Spleen (tissue), 11 donors: ENCODE measurements around the gene TNP2. TPM values are rescaled to one million over a fixed set of nuclear protein-coding genes. Genes with fewer than 3 reads are reported as not detected.
A peak's percentile ranks its signal among the peaks of the same experiment; 100 is the strongest.

Source experiments
- DNase-seq: peaks from one replicate; pipeline ENCODE4 v3.0.0-alpha.2; 2020
- H3K27ac ChIP-seq, 8 donors: fragments of 200-600 bp; sonication (generic) in 7 of 8; 1 replicate in 4 of 8; 2 replicates in 4 of 8; pipeline versions ENCODE4 v1.5.0 to v1.8.0; 2016 to 2021; ENCODE audit warnings: inconsistent platforms in 4 of 8, mild to moderate bottlenecking in 4 of 8, moderate library complexity in 1 of 8
- H3K27me3 ChIP-seq, 7 donors: fragments of 200-600 bp; sonication (generic) in 6 of 7; replicated peaks in 1 of 7; 1 replicate in 4 of 7; 2 replicates in 3 of 7; pipeline versions ENCODE4 v1.5.0 to v1.8.0; 2016 to 2021; ENCODE audit warnings: inconsistent platforms in 3 of 7, mild to moderate bottlenecking in 1 of 7
- H3K36me3 ChIP-seq, 6 donors: fragments of 200-600 bp; sonication (generic) in 5 of 6; 1 replicate in 4 of 6; 2 replicates in 2 of 6; pipeline versions ENCODE4 v1.5.0 to v1.8.0; 2016 to 2021; ENCODE audit warnings: inconsistent platforms in 2 of 6
- H3K4me1 ChIP-seq, 6 donors: fragments of 200-600 bp; sonication (generic) in 5 of 6; 1 replicate in 3 of 6; 2 replicates in 3 of 6; pipeline versions ENCODE4 v1.5.0 to v1.8.0; 2016 to 2021; ENCODE audit warnings: inconsistent platforms in 3 of 6
- H3K4me3 ChIP-seq, 8 donors: fragments of 200-600 bp; sonication (generic) in 7 of 8; 1 replicate in 4 of 8; 2 replicates in 4 of 8; pipeline versions ENCODE4 v1.5.0 to v1.8.0; 2016 to 2021; ENCODE audit warnings: inconsistent platforms in 4 of 8, mild to moderate bottlenecking in 4 of 8, moderate library complexity in 2 of 8
- H3K9me3 ChIP-seq, 8 donors: fragments of 200-600 bp; sonication (generic) in 7 of 8; 1 replicate in 4 of 8; 2 replicates in 4 of 8; pipeline versions ENCODE4 v1.5.0 to v1.8.0; 2016 to 2021; ENCODE audit warnings: inconsistent platforms in 4 of 8
- POLR2A ChIP-seq, 3 donors: fragments of 450-650 bp; IDR thresholded peaks; one replicate each; pipeline ENCODE4 v1.5.1; 2017; ENCODE audit warnings: antibody characterized with exemption in 3 of 3, mild to moderate bottlenecking in 1 of 3
- POLR2AphosphoS5 ChIP-seq, 3 donors: sonication (generic); formaldehyde crosslinking; IDR thresholded peaks; one replicate each; pipeline ENCODE4 v1.5.1; 2017; ENCODE audit warnings: antibody characterized with exemption in 3 of 3
- WGBS, 5 donors: extraction: QIAGEN DNeasy Blood & Tissue Kit in 3 of 5; methylation state at CpG; one replicate each; pipeline versions ENCODE4 v1.1.5 to v1.1.7; 2013 to 2018; 5-methylcytosine and 5-hydroxymethylcytosine counted together
- intact Hi-C: fragments of 100-400 bp; cut with DNase I; formaldehyde crosslinking; loops from one replicate; pipeline ENCODE4 v1.15.0; 2023; ENCODE audit warnings: low total_unique reads
- polyA plus RNA-seq, 3 donors: library from polyadenylated mRNA; stranded (reverse); fragments of 200-250 nt; gene quantifications; one replicate each; pipeline ENCODE4 v1.2.1, GENCODE V29; 2013
- total RNA-seq, 7 donors: library from RNA; depleted of rRNA in 3 of 7; stranded (reverse); fragments of >200 nt in 3 of 7; fragmentation: NEBNext Ultra II Directional in 4 of 7; extraction: Animal tissue kit (Norgen Biotek cat#: 25700) in 4 of 7; gene quantifications; one replicate each; pipeline versions ENCODE4 v1.1.0 to v1.2.1, GENCODE V29; 2016 to 2021
- TF ChIP-seq, protein P1 (sequence below), 11 experiments: fragments of 200-600 bp in 7 of 11; fragments of 450-650 bp in 4 of 11; sonication (generic) in 4 of 11; IDR thresholded peaks in 8 of 11; conservative IDR thresholded peaks in 3 of 11; 1 replicate in 7 of 11; 2 replicates in 4 of 11; pipeline versions ENCODE4 v1.4.0 to v1.8.0; 2016 to 2021; ENCODE audit warnings: antibody characterized with exemption in 11 of 11, inconsistent platforms in 4 of 11, mild to moderate bottlenecking in 1 of 11
- donor health status: healthy with polysubstance abuse.
- donor health status: DM: no; HTN: no; CAD: no; lungs with moderate emphysema.
- donor health status: DM: no; HTN: no; CAD: no.
- donor health status: Bipolar disorder and iron deficiency.
- donor health status: healthy.
- donor health status: DM: no; HTN: no; CAD: no.
- donor health status: DM: yes; HTN: yes; CAD: no.

Gene TNP2
- total and polyA plus RNA-seq, 10 donors = not detected

DNA sequence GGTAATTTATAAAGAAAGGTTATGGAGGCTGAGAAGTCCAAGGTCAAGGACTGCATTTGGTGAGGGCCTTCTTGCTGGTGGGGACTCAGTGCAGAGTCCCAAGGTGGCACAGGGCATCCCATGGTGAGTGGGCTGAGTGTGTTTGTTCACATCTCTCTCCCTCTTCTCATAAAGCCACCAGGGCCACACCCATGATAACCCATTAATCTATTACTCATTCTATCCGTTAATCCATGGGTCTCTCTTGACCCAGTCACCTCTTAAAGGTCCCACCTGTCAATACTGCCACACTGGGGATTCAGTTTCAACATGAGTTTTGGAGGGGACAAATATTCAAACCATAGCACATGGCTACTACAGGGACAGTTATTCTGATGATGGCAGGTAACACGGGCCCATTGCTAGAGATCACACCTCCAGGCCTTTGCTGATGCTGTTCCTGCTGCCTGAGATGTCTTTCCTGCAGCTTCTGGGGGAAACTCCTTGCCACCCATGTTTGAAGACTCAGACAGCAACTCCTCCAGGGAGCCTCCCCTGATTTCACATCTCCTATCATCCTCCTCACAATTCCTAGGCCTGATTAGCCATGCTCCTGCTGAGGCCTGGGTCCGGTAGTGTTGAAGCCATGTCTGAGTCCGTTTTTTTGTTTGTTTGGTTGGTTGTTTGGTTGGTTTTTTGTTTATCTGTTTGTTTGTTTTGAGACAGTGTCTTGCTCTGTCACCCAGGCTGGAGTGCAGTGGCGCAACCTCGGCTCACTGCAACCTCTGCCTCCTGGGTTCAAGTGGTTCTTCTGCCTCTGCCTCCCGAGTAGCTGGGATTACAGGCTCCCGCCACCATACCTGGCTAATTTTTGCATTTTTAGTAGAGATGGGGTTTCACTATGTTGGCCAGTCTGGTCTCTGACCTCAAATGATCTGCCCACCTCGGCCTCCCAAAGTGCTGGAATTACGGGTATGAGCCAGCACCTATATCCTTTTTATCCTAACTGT lies 29.2 kb downstream of the TNP2 start:
- H3K27ac ChIP-seq = peak overlapping the region in 2 of 8 donors; percentile 9 to 41
- no peaks in the 10 kb centered on the region for H3K27me3 ChIP-seq
- 82 to 88% (median 83%) methylated on average over 10 of the region's 10 CpGs for WGBS, 5 donors
- TF ChIP-seq, protein P1, sequence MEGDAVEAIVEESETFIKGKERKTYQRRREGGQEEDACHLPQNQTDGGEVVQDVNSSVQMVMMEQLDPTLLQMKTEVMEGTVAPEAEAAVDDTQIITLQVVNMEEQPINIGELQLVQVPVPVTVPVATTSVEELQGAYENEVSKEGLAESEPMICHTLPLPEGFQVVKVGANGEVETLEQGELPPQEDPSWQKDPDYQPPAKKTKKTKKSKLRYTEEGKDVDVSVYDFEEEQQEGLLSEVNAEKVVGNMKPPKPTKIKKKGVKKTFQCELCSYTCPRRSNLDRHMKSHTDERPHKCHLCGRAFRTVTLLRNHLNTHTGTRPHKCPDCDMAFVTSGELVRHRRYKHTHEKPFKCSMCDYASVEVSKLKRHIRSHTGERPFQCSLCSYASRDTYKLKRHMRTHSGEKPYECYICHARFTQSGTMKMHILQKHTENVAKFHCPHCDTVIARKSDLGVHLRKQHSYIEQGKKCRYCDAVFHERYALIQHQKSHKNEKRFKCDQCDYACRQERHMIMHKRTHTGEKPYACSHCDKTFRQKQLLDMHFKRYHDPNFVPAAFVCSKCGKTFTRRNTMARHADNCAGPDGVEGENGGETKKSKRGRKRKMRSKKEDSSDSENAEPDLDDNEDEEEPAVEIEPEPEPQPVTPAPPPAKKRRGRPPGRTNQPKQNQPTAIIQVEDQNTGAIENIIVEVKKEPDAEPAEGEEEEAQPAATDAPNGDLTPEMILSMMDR (IDR thresholded peaks at IDR 0.05 in 8 of 11, conservative IDR thresholded peaks at IDR 0.05 in 3 of 11) = no peak
- TF ChIP-seq POLR2A (IDR thresholded peaks at IDR 0.05) = no peak
- TF ChIP-seq POLR2AphosphoS5 (IDR thresholded peaks at IDR 0.05) = no peak
- no peaks in the 10 kb centered on the region for H3K36me3 ChIP-seq
- intact Hi-C loops = no loop called here
- no peaks in the 10 kb centered on the region for H3K9me3 ChIP-seq
- H3K4me1 ChIP-seq = peaks cover 0 to 42% (median 16%) of the 10 kb centered on the region in 6 donors
- DNase-seq = no peak
- H3K4me3 ChIP-seq = no peak overlapping the region

DNA sequence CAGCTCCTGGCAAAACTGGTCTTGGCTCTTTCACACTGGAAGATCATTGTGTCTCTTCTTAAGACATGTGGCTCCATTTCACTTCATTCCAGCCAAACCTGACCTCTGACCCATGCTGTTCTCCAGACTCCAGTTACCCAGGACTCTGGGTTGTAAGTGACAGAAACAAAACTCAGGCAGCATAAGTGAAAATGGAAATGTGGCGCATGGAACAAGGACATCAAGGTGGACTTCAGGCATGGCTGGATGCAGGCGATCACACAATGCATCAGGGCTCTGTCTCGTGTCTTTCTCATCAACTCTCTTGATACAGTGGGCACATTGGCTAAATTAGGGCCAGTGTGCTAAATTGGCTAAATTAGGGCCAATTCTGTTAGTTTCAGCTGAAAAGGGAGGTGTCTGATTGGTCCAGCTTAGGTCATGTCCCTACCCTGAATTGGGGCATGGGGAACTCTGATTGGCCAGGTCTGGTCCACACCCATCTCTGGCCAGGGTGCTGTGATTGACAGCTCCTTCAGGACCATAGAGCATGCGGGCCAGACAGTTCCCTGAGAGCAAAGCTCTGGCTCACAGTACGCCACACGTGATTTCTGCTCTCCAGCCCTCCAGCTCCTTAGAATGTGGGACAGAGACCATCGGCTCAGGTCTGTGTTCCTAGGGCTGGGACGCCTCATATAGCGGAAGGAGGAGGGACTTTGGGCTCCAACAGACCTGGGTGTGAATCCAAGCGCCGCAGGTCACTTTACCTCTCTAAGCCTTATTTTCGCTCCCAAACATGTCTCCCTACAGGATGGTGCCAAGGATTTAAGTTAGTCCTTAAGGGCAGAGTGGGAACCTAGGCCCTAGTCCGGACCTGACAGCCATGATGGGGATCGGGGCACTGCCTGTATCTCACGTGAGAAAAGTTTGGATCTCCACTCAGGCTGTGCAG lies 30.6 kb downstream of the TNP2 start:
- H3K4me3 ChIP-seq = no peak overlapping the region
- DNase-seq = no peak
- no peak overlapping the region for H3K27ac ChIP-seq
- H3K36me3 ChIP-seq = no peaks in the 10 kb centered on the region
- intact Hi-C loops = no loop called here
- no peaks in the 10 kb centered on the region for H3K9me3 ChIP-seq
- peaks cover 0 to 56% (median 29%) of the 10 kb centered on the region in 6 donors for H3K4me1 ChIP-seq
- 94 to 98% (median 95%) methylated on average over 15 of the region's 15 CpGs for WGBS, 5 donors
- TF ChIP-seq, protein P1 (IDR thresholded peaks at IDR 0.05 in 8 of 11, conservative IDR thresholded peaks at IDR 0.05 in 3 of 11) = no peak
- TF ChIP-seq POLR2AphosphoS5 (IDR thresholded peaks at IDR 0.05) (no peak), POLR2A (IDR thresholded peaks at IDR 0.05) (no peak)
- no peaks in the 10 kb centered on the region for H3K27me3 ChIP-seq

DNA sequence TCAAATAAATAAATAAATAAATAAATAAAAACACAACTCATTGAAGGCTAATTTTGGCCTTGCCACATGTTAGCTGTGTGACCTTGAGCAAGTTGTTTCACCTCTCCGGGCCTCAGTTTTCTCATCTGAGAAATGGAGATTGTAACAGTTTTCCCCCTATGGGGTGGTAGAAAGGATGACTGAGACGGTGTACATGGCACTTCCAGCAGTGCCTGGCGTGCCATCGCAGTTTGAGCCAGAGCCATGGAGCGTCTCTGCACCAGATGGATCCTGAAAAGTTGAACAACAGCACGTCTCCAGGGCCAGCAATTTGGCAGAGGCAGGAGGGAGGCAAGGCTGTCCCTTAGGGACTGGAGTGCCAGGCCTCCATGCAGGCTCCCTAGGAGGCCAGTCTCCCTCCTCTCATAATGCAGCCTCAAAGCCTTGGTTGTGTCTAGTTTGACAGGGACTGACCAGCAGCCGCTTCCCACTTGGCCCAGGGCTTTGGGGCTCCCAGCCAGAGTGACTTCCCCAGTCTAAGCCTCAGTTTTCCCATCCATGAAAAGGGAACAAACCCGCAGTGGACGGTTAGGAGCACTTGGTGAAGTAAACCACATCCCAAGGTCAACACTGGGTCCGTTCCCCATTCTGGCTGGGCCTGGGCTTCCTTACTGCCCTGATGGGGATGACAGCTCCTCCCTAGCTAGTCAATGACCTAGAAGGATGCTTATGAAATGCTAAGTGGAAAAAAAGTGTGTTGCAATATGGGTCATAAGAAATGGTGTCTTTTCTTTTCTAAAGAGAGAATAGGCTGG lies 32.5 kb downstream of the TNP2 start:
- Histone ChIP-seq H3K27me3 (no peaks in the 10 kb centered on the region), H3K4me3 (no peak overlapping the region), H3K36me3 (no peaks in the 10 kb centered on the region), H3K27ac (peak overlapping the region in 3 of 8 donors; percentile 27 to 51 (median 29)), H3K4me1 (peaks cover 10 to 73% (median 45%) of the 10 kb centered on the region in 6 donors), H3K9me3 (no peaks in the 10 kb centered on the region)
- intact Hi-C loops = no loop called here
- DNase-seq = no peak
- TF ChIP-seq, protein P1 (IDR thresholded peaks at IDR 0.05 in 8 of 11, conservative IDR thresholded peaks at IDR 0.05 in 3 of 11) = no peak
- TF ChIP-seq POLR2AphosphoS5 (IDR thresholded peaks at IDR 0.05) = peak in 1 of 3 donors; percentile 29
- no peak for TF ChIP-seq POLR2A (IDR thresholded peaks at IDR 0.05)
- 69 to 89% (median 72%) methylated on average over 9 to 10 of the region's 10 CpGs for WGBS, 5 donors
